Mammary epithelial cell (primary cell): ENCODE measurements around the gene SNTB2.

Experiments
- CTCF ChIP-seq, 2 donors: IDR thresholded peaks in 1 of 2; conservative IDR thresholded peaks in 1 of 2; 2 replicates each; pipeline ENCODE4 v1.5.1; 2011 to 2012; ENCODE audit warnings: inconsistent platforms in 2 of 2, low read length in 2 of 2, mild to moderate bottlenecking in 2 of 2, control low read depth in 1 of 2, low read depth in 1 of 2; ENCODE audit not compliant: insufficient read depth in 1 of 2; ENCODE audit errors: extremely low read depth in 1 of 2
- EZH2 ChIP-seq: IDR thresholded peaks from 2 replicates; pipeline ENCODE4 v1.6.1; 2012; ENCODE audit warnings: low read length, inconsistent platforms, borderline replicate concordance

- TF ChIP-seq EZH2 (no peak), CTCF (conservative IDR thresholded peaks at IDR 0.05 in 1 of 2, IDR thresholded peaks at IDR 0.05 in 1 of 2; ENCODE audit: extremely low read depth in 1 of 2, insufficient read depth in 1 of 2, low read depth in 1 of 2, low read length in 2 of 2) (peak in 1 of 2 donors; percentile 21)
Observed at GRCh38 chr16:69311533-69312387, 124.8 kb downstream of the SNTB2 start.
